A549 (cell line): ENCODE data around the gene PRKG1.

Experiments used
- CHD2 ChIP-seq: fragments of 150-350 bp; IDR thresholded peaks from 2 replicates; pipeline ENCODE4 v1.6.1; 2014; ENCODE audit warnings: low read length; ENCODE audit not compliant: partially characterized antibody
- CTCF ChIP-seq: fragments of >200 bp; sonication (Bioruptor Twin); formaldehyde crosslinking; IDR thresholded peaks from 3 replicates; pipeline ENCODE4 v1.5.1; 2016
- HDAC2 ChIP-seq: fragments of 200-600 bp; sonication (generic); IDR thresholded peaks from 2 replicates; pipeline ENCODE4 v1.6.1; 2016
- HOXB5 ChIP-seq: fragments of 250-450 bp; sonication (Bioruptor Pico); IDR thresholded peaks from 2 replicates; pipeline ENCODE4 v1.5.0; 2020; ENCODE audit warnings: mild to moderate bottlenecking, moderate library complexity
- JUN ChIP-seq, 2 experiments: fragments of >200 bp; sonication (Bioruptor Twin); formaldehyde crosslinking; IDR thresholded peaks; 2 replicates in 1 of 2; 3 replicates in 1 of 2; pipeline ENCODE4 v1.6.1; 2016 to 2017
- MAFK ChIP-seq: fragments of 450-650 bp; IDR thresholded peaks from 2 replicates; pipeline ENCODE4 v1.6.1; 2014; ENCODE audit not compliant: partially characterized antibody
- MAX ChIP-seq: IDR thresholded peaks from 2 replicates; pipeline ENCODE4 v1.6.1; 2012
- MYC ChIP-seq: IDR thresholded peaks from 2 replicates; pipeline ENCODE4 v1.6.1; 2012; ENCODE audit warnings: mild to moderate bottlenecking, inconsistent platforms, low read length, improper control_type of control experiment, borderline replicate concordance
- POLR2A ChIP-seq: IDR thresholded peaks from 2 replicates; pipeline ENCODE4 v1.6.1; 2012; ENCODE audit warnings: mild to moderate bottlenecking, low read length
- RCOR1 ChIP-seq: fragments of 150-350 bp; IDR thresholded peaks from 2 replicates; pipeline ENCODE4 v1.6.1; 2014; ENCODE audit warnings: antibody characterized with exemption, low read length, low read depth

GRCh38 chr10:51255381-51255780 is 181.1 kb downstream of the PRKG1 start:
- TF ChIP-seq CTCF (no peak), CHD2 (no peak), HDAC2 (no peak), POLR2A (no peak), HOXB5 (CRISPR knock-in tag) (no peak), JUN (IDR thresholded peaks at IDR 0.05) (no peak), MYC (no peak), MAX (no peak), RCOR1 (no peak), MAFK (no peak)
